ENCODE data around the gene STK17A.

GRCh38 chr7:43642897-43643630, 60.2 kb downstream of the STK17A start:
- no peak for TF ChIP-seq GATA2 (IDR thresholded peaks at IDR 0.05; ENCODE audit: low read depth, low read length)
- TF ChIP-seq GATA3 (IDR thresholded peaks at IDR 0.05; ENCODE audit: low read depth, low read length): no peak

All from SH-SY5Y (cell line).